NOMO-1 treated with DMSO at 0.1 percent for 48 hours (cell line): ENCODE measurements around the gene NFATC4.

Experiments used
- DNase-seq: peaks from one replicate; lab custom pipeline; 2025; ENCODE audit not compliant: unreplicated experiment; lab: John Stamatoyannopoulos, UW

Gene NFATC4

GRCh38 chr14:24427537-24428508 lies 59.8 kb downstream of the NFATC4 start:
- DNase-seq, result no peak

- DNase-seq, result no peak
These were observed 60.8 kb downstream of the NFATC4 start for GRCh38 chr14:24428628-24429394.
